ENCODE measurements around the gene OPRD1.
"Not testable (repeated sequence)": the region's sequence is repeated elsewhere in the genome, so short reads cannot be mapped to it uniquely, and the experiment has no call there.

Gene OPRD1

GRCh38 chr1:28811766-28812668, at the start of gene OPRD1:
OPRD1 (plus strand) TSS chr1:28812170; CDS start chr1:28812384, 214 bp downstream.
- no peak for DNase-seq (ENCODE audit: low spot score)

GRCh38 chr1:28766532-28767183, 45.3 kb upstream of the OPRD1 start:
- no peak for DNase-seq (ENCODE audit: low spot score)

GRCh38 chr1:28770601-28771165, 41.3 kb upstream of the OPRD1 start:
- DNase-seq (ENCODE audit: low spot score): no peak

DNA sequence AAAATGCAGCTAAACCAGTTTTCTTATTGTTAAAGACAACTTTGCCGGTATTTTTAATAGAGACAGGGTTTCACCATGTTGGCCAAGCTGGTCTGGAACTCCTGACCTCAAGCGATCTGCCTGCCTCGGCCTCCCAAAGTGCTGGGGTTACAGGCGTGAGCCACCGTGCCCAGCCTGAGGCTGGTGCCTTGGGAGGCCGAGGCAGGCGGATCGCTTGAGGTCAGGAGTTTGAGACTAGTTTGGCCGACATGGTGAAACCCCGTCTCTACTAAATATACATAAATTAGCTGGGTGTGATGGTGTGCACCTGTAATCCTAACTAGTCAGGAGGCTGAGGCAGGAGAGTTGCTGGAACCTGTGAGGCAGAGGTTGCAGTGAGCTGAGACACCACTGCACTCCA, 40.0 kb upstream of the OPRD1 start:
- DNase-seq (ENCODE audit: low spot score): not testable (repeated sequence)

- no peak for DNase-seq (ENCODE audit: low spot score)
Measured at GRCh38 chr1:28773105-28773504, 38.9 kb upstream of the OPRD1 start.

- no peak for DNase-seq (ENCODE audit: low spot score)
Measured at GRCh38 chr1:28775121-28775942, 36.6 kb upstream of the OPRD1 start.

DNA sequence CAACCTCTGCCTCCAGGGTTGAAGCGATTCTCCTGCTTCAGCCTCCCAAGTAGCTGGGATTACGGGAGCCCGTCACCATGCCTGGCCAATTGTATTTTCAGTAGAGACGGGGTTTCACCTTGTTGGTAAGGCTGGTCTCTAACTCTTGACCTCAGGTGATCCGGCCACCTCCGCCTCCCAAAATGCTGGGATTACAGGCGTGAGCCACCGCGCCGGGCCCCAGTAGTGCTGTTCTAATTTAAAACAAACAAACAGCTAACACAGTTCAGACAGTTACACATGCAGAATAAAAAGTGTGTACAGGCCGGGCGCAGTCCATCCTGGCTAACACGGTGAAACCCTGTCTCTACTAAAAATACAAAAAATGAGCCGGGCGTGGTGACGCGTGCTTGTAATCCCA, 35.6 kb upstream of the OPRD1 start:
- no peak for DNase-seq (ENCODE audit: low spot score)

GRCh38 chr1:28778021-28778420, 33.9 kb upstream of the OPRD1 start:
- no peak for DNase-seq (ENCODE audit: low spot score)

GRCh38 chr1:28779751-28780408, 32.1 kb upstream of the OPRD1 start:
- DNase-seq (ENCODE audit: low spot score): no peak

DNA sequence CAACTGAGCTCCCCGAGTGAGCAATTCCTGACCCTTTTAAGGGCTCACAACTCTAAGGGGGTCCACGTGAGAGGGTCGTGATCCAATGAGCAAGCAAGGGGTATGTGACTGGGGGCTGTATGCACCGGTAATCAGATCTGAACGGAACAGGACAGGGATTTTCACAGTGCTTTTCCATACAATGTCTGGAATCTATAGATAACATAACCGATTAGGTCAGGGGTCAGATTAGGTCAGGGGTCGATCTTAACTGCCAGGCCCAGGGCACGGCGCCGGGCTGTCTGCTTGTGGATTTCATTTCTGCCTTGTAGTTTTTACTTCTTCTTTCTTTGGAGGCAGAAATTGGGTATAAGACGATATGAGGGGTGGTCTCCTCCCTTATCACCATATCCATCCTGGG, 30.7 kb upstream of the OPRD1 start:
- no peak for DNase-seq (ENCODE audit: low spot score)

DNA sequence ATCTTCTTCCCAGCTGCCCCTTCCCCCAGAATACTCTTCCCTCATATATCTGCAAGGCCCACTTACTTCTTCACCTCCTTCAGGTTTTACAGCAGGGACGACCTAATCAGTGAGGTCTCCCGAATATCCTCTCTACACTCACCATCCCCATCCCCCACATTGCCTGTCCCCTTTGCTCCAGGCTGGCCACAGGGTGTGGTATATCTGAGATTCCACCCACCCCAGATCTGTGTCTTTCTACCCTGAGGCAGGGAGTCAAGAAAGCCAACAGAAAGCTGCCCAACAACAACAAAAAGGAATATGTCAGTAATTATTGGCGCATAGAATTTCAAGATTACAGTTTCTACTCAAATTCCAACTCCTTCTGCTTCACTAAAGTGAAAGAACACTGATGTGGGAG, 30.0 kb upstream of the OPRD1 start:
- DNase-seq (ENCODE audit: low spot score): no peak

DNA sequence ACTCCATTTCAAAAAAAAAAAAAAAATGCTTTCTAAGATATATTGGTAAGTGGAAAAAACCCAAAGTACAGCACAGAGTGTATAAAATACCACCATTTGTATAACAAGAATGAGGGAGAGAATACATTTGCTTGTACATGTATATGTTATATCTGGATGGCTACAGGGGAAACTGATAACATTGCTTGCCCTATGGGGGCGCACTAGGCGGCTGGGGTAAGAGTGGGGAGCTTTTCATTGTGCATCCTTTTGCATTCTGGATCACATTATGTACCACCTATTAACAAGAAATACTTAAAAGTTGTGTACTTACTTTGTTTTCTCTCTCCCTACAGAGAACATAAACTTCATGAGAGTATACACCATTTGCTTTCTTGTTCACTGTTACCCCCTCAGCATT, 28.6 kb upstream of the OPRD1 start:
- DNase-seq (ENCODE audit: low spot score): no peak

DNA sequence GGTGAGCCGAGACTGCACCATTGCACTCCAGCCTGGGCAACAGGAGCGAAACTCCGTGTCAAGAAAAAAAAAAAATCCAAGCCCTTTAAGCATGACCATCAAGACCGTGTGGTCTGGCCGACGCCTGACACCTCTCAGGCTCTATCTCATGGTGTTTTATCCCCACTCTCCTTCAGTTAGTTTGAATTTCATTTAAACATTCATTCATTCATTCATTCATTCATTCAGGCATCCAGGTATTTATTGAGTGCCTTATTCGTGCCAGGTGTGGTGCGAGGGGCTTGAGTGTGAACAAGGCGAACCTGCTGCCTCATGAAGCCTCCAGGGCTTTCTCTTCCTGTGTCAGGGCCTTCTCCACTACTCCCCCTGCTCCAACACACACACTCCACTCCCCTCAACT, 22.6 kb upstream of the OPRD1 start:
- no peak for DNase-seq (ENCODE audit: low spot score)

DNA sequence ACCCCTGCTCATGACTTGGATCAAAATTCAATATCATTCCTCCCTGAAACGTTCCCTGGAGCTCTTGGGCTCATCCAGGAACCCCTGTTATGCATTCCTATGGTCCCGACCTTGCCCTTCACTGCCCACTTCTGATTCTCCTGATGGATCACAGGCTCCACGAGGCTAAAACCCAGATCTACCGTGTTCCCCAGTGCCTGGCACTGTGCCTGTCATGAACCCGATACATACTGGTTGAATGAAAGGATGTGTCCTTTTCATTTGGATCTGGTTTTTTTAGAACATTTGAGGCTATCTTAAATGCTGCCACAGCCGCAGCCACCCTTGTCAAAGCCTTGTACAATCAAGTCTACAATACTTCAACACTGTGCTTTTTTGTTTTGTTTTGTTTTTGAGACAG, 22.2 kb upstream of the OPRD1 start:
- no peak for DNase-seq (ENCODE audit: low spot score)

GRCh38 chr1:28790377-28791035, 21.5 kb upstream of the OPRD1 start:
- no peak for DNase-seq (ENCODE audit: low spot score)

- not testable (repeated sequence) for DNase-seq (ENCODE audit: low spot score)
Measured at GRCh38 chr1:28791929-28792328, 20.0 kb upstream of the OPRD1 start.

- DNase-seq (ENCODE audit: low spot score): no peak
Measured at GRCh38 chr1:28792644-28793121, 19.3 kb upstream of the OPRD1 start.

DNA sequence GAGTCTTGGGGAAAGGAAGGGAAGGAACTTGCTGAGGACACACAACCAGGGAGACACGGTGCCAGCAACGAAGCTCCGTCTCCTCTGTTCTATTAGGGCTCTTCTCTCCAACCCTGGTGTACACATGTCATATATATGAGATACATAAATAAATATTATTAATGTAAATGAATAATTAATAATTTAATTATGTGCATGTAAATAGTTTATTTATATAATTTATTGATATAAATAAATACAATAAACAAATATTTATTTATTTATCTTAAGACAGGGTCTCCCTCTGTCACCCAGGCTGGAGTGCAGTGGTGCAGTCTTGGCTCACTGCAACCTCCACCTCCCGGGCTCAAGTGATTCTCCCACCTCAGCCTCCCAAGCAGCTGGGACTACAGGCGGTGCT, 17.4 kb upstream of the OPRD1 start:
- not testable (repeated sequence) for DNase-seq (ENCODE audit: low spot score)

DNA sequence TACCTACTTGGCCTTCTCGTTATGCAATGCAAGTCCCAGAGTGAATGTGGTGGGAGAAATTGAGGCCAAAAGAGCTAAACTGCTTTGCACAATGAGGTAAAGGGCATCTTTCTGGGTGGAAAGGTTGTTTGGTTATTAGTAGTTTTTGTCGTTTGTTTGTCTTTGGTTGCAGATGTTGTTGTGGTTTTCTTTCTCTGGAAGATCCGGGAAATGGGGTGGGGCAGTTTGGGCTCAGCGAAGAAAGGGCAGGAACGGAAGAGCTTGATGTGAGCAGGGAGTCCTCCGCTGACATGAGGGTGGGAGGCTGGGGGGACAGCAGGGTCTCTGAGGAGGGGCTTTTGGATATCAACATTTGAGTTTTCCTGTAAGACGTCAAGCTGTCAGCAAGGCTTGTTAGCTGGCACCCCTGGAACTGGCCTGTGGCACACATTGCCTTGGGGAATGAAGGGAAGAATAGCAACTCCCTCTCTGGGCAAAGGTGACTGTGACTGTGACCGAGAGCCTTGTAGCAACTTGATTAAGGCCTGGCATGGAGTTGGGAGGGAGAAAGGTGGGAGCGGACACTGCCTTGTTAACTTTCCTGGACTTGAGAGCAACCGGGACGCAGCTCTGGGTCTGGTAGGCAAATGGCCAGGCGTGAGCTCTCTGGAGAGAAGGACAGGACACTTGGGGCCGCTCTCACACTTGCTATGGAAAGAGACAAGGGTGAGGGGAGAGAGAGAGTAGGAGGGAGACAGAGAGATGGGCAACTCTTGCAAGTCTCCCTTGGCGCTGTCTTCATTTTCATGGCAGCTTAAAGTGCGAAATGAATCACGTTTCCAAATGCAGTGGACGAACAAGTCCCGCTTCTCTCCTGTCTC, 15.4 kb upstream of the OPRD1 start:
- DNase-seq (ENCODE audit: low spot score): no peak

- no peak for DNase-seq (ENCODE audit: low spot score)
Measured at GRCh38 chr1:28800324-28800723, 11.6 kb upstream of the OPRD1 start.

Measured in RKO (cell line).